ENCODE results near the gene NTRK3.
A peak's percentile ranks its signal among the peaks of the same experiment; 100 is the strongest.

The NTRK3 gene

DNA sequence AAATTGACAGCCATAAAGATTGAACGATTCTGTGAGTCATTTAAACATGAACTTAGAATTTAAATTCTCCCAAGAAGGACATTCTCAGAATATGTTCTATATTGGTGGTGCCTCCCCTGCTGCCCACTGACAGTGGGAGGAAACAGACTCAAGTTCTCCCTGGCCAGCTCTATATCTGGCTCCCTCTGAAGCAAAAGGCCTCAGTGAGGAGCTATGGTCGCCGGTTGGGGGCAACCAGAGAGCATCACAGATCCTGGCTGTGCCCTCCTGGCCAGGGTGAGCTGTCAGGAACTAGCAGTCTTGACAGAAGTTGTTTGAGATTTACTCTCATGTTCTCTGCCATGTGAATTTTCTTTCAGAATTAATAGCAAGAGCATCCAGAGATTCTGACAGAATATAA lies 285.5 kb downstream of the NTRK3 start:
- DNase-seq: no peak

GRCh38 chr15:87967951-87968350 lies 288.6 kb downstream of the NTRK3 start:
- no peak for DNase-seq

- no peak for DNase-seq
These were observed 291.2 kb downstream of the NTRK3 start for GRCh38 chr15:87965304-87965703.

DNA sequence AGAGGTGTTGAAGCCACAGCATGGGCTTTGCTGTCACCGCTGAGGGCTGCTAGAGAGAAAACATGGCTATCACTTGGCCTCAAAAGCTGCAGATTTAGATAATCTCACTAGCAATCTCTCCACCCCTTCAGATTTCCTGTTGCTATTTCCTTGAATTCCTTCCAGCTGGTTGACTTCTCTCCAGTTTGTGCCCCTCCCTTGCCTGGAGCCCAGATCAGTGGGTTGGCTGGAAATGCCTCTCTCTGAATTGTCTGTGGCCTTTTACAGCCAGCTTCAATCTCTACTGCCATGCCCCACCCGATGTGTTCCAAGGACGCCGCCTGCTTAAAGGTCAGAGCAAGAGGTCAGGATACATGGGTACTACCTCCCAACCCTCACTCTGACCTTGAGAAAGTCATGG lies 294.1 kb downstream of the NTRK3 start:
- DNase-seq: no peak

DNA sequence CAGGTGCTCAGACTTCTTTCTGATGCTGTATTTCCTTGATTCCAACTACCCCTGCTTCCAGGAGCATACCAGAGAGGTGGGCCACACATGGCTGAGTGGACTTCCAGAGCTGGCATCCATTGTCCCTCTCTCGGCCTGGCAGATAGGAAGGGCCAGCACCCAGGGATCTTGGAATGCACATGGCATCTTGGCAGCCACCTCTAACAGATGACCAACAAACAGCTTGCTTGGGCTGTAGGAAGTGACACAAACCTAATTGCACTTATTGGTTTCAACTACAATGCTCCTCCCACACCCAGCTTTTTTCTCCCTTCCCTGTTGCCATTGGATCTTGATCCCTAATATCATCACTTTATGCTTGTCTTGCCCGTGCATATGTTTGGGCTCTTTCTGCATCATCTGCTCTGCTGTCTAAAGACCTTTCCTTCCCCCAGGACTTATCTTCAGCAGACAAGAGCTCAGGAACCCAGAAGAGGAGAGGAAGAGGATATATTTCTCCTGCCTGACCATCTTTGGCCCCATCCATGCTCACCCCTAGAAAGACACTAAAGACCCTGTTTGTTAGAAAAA lies 294.6 kb downstream of the NTRK3 start:
- DNase-seq: no peak

- DNase-seq: no peak
These were observed 296.9 kb downstream of the NTRK3 start for GRCh38 chr15:87959662-87960061.

GRCh38 chr15:87959080-87959479 lies 297.5 kb downstream of the NTRK3 start:
- no peak for DNase-seq

GRCh38 chr15:87955284-87955909 lies 301.1 kb downstream of the NTRK3 start:
- DNase-seq: no peak

GRCh38 chr15:87954793-87955192 lies 301.7 kb downstream of the NTRK3 start:
- no peak for DNase-seq

GRCh38 chr15:87952736-87953287 lies 303.7 kb downstream of the NTRK3 start:
- DNase-seq: no peak

DNA sequence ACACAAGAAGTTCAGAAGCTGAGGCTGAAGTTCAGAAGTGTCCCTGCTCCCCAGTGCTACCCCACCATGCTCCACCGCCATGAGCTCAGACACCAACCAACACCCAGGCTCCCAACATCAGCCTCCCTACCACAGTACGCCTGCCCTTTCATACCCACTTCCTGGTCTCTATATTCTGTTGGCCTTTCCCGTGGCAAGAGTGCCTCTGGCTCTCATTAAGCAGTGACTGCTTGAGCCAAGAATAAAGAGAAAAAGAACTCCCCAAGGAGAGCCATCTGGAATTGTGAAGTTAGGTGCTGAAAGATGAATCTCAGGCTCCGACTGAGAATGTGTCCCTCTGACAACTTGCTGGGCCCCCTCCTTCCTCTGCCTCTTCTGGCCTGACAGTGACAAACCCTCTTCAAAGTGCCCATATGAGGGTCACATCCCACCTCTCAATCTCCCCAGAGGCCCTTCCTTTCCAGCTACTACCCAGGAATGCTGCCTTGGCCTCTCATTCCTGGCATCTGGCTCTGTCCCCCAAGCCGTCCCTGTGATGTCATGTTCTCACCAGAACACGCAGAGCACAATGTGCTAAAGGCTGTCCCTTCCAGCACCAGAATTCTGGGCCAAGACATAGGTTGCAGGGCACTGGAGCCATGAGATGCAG lies 306.8 kb downstream of the NTRK3 start:
- DNase-seq: no peak

DNA sequence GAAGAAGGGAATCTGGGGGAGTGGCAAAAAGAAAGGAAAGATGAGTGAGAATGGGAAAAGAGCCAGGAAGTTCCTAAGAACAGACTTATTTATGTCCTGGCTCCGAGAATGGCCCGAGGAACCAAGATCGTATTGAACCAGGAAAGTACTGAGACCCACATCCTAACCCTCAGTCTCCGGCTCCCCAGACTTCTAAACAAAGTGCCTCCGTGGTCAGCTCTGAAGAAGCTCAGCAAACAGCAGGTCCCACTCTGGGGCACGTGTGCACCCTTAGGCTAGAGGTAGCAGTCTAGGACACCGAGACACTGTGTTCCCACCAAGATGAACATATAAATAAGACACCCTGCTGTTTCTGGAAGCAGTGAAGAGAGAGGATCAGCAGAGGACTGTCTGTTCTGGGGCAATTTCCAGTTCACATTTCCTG lies 307.4 kb downstream of the NTRK3 start:
- no peak for DNase-seq

- no peak for DNase-seq
These were observed 309.0 kb downstream of the NTRK3 start for GRCh38 chr15:87947560-87947959.

- DNase-seq: no peak
These were observed 311.3 kb downstream of the NTRK3 start for GRCh38 chr15:87945246-87945645.

DNA sequence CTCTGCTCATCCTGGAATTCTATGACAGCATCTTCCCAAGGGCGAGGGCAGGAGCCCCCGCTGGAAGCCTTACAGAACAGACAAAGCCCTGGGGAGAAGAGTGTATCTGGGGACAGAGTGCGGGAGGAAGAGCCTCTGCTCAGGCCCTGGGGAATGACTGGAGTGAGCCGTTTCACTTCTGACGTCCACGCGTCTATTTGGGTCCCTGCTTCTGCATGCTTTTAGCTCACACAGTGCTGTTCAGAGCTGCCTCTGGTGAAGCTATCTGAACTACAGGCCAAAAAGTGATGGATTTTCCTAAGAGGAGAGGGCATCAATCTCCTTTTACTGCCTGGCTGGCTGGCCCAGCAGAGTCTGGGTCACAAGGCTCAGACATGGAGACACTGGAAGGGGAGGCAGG lies 311.8 kb downstream of the NTRK3 start:
- no peak for DNase-seq

GRCh38 chr15:87944050-87944449 lies 312.5 kb downstream of the NTRK3 start:
- DNase-seq: no peak

DNA sequence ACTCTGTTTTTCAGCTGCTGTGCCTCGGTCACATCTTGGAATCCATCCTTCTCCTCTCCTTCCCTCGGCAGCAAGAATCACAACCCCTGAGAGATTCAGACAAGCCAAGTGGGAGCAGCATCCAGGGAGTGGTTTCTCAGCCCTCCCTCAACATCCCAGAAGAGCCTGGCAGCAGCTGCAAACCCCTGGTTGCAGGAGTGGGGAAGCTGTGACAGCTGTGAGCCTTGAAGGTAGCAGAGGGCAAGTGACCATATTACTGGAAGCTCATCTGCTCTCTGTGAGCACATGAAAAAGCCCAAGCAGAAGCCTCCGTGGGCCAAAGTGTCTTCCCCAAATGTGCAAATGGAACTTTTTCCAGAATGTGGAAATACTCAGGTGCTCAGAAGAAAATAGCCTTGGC lies 312.9 kb downstream of the NTRK3 start:
- DNase-seq: no peak

DNA sequence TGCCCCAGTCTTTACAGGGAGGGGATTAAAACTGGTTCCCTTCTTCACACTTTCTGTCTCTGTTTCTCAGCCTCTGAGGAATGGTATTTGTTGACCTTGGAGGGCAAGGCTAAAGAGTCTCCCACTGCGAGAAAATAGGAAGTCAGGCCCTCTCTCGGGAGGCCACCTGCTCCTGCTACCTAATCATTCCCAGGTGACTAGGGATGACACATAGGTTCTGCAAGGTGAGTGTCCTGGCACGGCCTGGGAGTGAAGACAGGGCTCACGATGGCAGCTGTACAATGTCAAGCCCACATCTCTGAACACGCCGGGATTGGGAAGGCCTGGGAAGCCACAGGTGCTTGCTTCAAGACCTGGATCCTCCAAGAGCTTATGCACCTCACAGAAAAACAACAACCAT lies 314.2 kb downstream of the NTRK3 start:
- DNase-seq: peak; percentile 77

- no peak for DNase-seq
These were observed 314.9 kb downstream of the NTRK3 start for GRCh38 chr15:87941606-87942005.

GRCh38 chr15:87940768-87941167 lies 315.8 kb downstream of the NTRK3 start:
- DNase-seq: peak; percentile 60

GRCh38 chr15:87939848-87940457 lies 316.6 kb downstream of the NTRK3 start:
- peak; percentile 64 for DNase-seq

GRCh38 chr15:87938031-87938430 lies 318.5 kb downstream of the NTRK3 start:
- peak; percentile 9 for DNase-seq

DNA sequence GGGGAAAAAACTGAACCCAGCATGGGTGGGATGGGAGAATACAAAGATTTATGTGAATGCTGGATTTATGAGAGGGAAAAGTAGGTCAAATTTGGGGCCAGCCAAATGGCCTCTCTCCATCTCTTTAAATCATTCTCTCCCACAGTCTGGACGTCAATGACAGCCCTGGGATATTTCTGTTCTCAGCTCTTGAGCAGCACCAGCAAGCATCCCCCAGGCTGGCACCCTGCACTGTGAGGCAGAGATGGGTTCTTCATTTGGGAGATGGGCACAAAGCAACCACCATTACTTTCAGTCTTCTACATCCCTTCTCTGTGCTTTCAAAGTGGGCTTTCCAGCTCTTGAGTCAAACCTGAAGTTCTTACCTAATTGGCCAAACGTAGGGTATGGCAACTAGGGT lies 321.0 kb downstream of the NTRK3 start:
- no peak for DNase-seq

DNA sequence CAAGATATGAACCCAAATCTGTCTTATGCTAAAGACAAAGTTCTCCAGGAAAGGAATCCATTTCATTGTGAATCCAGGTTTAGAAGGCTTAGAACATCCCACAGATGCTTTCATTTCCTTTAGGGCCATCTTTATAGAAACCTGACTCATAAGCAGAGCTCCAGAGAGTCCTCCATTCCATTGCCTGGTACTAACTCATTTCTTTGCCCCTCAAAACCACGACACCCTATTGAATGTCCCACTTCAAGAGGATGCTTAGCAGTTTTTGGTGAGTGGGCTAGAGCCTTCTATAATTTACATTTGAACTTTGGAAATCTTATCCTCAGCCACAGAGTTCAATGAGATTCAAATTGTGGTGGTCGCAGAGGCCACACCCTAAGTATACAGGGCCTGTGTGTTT lies 325.0 kb downstream of the NTRK3 start:
- no peak for DNase-seq
